GM12873 (cell line): Measurements from ENCODE around the gene AGBL1.

Experiments
- TF ChIP-seq, protein P1 (sequence below): IDR thresholded peaks from 2 replicates; pipeline ENCODE4 v1.5.1; 2012; ENCODE audit warnings: low read depth, mild to moderate bottlenecking, moderate library complexity, low read length, control low read depth; ENCODE audit not compliant: insufficient read depth; ENCODE audit errors: missing control alignments

Gene AGBL1

DNA sequence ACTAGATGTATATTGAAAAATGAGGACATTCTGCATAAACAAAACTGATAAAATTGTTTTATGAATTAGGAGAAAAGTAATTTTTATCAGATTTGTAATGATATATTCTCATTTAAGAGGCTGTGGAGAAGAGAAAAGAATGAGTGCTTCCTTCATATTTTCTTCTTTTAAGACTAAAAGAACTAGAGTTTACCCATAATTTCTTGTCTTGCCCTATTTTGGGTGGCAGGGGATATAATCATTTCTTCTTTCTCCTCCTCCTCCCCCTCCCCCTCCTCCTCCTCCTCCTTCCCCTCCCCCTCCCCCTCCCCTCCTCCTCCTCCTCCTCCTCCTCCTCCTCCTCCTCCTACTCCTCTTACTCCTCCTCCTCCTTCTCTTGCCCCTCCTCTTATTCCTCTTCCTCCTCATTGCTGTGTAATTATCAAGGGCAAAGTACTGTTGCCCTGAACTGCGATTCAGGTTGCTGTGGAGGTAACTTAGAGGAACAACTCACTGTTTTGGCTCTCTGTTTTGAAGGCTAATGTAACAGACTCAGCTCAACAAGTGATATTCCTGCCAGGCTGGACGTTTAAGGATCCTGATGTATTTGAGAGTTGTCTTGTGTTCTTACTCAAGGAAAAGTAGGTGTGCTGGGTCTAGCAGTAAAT is 555.4 kb downstream of the AGBL1 start:
- TF ChIP-seq, protein P1, sequence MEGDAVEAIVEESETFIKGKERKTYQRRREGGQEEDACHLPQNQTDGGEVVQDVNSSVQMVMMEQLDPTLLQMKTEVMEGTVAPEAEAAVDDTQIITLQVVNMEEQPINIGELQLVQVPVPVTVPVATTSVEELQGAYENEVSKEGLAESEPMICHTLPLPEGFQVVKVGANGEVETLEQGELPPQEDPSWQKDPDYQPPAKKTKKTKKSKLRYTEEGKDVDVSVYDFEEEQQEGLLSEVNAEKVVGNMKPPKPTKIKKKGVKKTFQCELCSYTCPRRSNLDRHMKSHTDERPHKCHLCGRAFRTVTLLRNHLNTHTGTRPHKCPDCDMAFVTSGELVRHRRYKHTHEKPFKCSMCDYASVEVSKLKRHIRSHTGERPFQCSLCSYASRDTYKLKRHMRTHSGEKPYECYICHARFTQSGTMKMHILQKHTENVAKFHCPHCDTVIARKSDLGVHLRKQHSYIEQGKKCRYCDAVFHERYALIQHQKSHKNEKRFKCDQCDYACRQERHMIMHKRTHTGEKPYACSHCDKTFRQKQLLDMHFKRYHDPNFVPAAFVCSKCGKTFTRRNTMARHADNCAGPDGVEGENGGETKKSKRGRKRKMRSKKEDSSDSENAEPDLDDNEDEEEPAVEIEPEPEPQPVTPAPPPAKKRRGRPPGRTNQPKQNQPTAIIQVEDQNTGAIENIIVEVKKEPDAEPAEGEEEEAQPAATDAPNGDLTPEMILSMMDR = no peak

DNA sequence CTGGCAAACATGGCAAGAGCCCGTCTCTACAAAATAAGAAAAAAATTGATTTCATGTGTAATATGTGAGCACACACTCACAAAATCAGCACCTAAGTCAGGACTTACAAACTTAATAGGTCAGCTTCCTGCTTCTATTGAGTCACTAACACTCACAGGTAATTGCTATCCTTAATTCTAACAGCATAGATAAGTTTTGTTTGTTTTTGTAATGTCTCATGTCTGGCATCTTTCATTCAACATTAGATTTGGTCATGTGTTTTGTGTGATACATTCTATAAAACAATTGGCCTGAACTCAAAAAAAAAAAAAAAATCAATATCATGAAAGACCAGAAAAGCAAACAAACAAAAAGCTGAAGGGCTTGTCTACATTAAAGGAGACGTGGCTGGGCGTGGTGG is 564.7 kb downstream of the AGBL1 start:
- TF ChIP-seq, protein P1 = no peak

DNA sequence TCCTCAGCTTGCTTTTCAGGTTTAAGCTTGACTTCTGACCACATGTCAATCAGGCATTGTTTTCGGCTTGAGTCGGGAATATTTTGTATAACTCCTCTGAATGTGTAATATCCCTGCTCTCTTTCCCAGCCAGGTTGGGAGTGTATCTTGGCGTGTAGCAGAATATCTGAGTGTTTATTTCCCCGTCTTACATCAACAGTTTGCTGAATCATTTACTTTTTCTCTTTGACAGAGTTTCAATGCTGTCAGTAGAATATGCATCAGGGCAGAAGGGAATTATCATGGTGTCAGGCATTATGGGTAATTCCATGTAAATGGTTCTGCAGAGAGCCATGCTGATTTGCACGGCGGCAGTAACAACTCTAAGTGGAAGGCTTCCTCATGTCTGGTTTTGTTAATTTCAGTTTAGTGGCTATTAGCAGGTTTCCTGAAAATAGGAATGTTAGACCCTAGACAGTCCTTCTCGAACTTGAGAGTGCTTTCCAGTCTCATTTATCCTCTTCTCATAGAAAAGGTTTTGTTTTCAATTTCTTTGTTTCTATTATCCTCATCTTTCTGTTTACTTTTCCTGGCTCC is 566.3 kb downstream of the AGBL1 start:
- TF ChIP-seq, protein P1 = no peak

DNA sequence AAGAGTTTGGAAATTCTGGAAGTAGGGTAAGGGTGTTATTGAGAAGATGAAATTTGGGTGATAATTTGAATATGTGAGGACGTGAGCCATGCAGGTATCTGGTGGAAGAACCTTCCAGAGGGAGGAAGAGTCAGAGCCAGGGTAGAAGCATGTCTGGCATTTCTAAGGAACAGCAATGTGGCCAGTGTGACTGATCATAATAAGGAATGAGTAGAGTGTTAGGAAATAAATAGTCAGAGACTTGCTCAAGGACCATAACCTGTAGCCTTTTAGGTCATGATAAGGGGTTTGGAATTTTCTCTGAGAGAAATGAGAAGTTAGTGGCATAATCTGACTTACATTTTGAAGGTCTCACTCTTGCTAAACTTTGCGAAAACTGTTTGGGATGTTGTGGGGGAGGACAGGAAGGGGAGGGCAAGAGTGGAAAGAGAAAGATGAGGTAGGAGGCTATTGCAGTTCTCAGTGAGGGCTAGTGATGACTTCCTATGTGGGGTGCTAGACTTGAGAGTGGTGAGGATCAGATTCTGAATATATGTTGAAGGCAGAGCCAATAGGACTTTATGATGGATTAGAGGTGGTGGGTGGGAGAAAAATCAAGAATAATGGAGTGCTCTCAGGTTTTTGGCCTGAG is 568.3 kb downstream of the AGBL1 start:
- TF ChIP-seq, protein P1 = no peak

DNA sequence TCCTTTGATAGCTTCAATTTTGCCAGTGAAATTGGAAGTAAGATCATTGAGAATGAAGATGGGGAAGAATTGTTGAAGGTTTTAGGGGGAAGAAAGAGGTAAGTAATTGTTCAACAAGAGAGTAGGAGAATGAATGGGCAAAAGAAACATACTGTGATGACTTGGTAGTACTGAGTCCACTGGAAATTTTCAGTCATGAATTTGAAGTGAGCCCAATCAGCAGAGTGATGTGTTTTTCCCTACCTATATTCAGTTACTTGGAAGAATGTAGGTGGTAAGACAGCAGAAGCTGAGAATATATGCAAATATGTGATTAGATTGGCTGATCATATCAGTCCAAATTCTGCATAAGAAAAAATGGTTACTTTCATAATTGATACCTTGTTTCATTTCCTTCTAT is 569.6 kb downstream of the AGBL1 start:
- TF ChIP-seq, protein P1 = no peak

DNA sequence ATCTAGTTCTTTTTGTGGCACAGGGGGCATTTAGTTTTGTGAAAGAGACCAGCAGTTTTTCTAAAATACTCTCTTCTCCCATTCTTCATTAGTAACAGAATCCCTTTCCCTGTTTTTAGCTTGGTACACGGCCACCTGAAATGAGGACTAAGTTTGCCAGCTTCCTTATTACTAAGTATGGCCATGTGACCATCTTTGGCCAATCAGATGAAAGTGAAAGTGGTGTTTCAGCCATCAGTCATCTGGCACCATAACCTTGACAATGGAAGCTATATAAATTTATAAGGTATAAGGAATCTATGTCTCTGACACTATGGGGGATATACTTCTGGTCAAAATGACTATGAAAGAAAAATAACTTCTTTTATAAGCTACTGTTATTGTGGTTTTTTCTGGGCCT is 570.4 kb downstream of the AGBL1 start:
- TF ChIP-seq, protein P1 = no peak

DNA sequence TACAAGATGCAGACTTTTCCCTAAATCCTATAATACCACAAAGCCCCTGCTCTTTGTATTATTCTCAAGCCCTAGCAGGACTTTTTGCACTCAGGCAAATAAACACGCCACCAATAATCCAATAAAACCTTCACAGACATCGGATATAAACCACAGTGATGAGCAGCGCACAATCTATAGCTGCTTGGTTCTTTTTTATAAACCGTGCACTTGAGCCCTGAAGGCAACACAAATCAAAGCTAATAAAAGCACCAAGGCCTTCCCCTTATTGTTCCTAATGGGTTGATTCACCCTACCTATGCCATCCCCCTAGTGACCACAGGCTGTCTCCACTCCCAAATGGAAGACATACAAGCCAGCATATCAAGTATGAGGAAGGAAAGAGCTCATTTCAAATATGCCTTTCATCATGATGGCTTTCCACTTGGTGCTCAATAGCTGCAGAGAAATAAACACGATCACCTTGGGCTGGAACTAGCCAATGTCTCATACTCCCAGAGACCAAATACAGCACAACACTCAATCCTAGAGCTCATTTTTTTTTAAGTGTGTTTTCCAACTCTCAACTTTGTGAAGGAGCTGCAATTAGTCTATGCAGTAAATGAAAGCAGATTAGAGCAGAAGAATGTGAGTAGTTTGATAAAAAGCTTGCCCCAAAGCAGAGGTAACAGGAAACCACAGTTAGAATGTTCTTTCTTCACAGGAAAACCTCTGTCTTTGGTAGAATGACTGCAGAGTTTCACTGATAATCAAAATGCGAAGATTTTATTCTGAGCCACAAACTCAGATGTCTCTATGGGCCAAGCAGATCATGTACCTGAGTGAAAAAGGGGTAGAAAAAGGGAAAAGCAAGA is 573.9 kb downstream of the AGBL1 start:
- TF ChIP-seq, protein P1 = no peak
